ENCODE measurements around the gene C20orf141.

The C20orf141 gene

DNA sequence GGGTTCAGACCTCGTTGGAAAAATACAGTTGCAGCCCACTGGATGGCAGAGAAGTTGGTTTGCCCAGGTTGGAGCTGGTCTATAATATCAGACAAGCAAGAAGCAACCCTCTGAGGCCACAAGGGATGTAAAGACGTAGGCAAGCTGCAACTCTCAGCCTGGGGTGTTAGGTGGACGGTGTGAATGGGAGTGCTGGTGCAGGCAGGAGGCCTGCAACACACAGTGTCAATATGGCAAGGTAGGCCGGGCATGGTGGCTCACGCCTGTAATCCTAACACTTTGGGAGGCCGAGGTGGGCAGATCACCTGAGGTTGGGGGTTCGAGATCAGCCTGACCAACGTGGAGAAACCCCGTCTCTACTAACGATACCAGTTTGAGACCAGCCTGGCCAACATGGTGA lies 36.3 kb downstream of the C20orf141 start:
- DNase-seq, result no peak

DNA sequence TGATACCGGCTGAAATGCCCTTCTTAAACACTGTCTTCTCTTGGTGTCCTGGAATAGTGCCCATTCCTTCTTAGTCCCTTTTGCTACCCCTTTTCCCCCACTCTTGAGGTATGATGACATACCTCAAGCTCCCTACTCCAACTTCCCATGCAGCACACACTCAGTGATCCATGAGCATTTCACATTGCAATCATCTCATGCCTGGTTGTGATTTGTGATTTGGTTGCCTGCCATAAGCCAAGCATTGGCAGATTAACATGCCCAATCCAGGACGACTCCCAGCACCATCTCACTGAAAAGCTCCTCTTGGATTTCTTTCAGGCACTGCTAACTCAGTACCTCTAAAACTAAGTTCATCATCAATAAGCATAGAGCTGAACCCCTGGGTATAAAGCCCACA lies 43.8 kb downstream of the C20orf141 start:
- DNase-seq, result no peak

DNA sequence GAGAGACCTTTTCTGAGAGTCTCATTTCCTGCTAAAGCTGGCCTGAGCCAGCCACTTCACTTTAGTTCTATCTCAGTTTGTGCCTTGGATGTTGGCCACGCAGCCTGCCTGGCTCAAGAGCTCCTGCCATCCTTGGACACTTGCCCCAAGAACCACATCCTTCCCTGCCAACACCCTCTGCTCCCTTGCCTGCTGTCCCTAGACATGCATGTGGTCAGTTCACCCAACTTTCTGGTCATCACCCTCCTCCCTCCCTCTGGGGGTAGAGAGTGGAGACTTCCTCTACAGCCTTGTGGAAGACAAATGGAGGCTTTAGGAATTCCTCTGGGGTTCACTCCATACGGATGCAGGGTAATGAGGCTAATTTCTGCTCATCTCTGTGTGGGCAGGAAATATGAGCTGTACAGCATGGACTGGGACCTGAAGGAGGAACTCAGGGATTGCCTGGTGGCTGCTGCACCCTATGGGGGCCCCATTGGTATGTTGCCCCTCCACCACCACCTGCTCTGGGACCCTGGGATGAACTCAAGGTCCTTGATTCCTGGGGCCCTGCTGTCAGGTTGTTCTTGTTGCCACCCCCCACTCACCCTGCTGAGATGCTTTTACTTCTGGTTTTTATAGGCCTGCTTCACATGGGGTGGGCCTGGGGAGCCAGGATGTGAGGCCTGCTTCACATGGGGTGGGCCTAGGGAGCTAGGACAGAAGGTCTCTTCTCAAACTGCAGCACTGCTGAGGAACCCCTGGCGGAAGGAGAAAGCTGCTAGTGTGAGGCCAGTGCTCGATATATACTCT lies 44.7 kb downstream of the C20orf141 start:
- no peak for DNase-seq

DNA sequence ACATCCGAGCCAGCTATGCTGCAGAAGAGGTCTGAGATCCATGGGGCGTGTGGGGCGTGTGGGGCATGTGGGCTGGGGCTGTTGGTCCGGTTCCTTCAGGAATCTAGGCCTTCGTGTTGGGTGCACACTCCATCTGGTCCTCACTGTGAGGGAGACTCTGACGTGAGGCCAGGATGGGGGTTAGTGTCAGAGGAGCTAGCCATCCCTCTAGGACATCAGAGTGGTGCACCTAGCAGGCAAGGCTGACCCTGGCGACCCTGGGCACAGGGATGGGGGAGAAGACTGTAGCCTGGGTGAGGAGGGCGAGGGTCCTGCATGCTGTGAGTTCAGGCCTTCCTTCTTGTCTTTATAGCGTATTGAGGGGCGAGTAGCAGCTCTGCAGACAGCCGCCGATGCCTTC lies 49.8 kb downstream of the C20orf141 start:
- DNase-seq, result no peak

DNA sequence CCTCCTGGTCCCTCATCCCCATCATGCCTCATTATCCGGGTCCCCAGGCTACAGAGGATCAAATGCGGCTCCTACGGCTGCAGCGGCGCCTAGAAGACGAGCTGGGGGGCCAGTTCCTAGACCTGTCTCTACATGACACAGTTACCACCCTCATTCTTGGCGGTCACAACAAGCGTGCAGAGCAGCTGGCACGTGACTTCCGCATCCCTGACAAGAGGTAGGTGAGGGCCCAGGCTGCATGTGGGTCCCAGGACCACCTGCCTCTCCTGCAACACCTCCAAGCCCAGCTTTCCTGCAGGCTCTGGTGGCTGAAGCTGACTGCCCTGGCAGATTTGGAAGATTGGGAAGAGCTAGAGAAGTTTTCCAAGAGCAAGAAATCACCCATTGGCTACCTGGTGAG lies 50.3 kb downstream of the C20orf141 start:
- DNase-seq, result no peak

Measured in MV-4-11 (cell line).